Progenitor cell of endocrine pancreas (in vitro differentiated cells): ENCODE results near the gene KLHDC8A. TPM values are rescaled to one million over a fixed set of nuclear protein-coding genes. Genes with fewer than 3 reads are reported as not detected.
"Not testable (repeated sequence)": the region's sequence is repeated elsewhere in the genome, so short reads cannot be mapped to it uniquely, and the experiment has no call there.

ENCODE experiments used
- DNase-seq: peaks from one replicate; pipeline ENCODE4 v3.0.0; 2021; ENCODE audit warnings: low spot score; ENCODE audit not compliant: unreplicated experiment
- H3K27ac Mint-ChIP-seq: 2 replicates; pipeline ENCODE4 v1.8.0; 2021; ENCODE audit warnings: mild to moderate bottlenecking, moderate library complexity, mixed read lengths
- H3K27me3 Mint-ChIP-seq: 2 replicates; pipeline ENCODE4 v1.8.0; 2021; ENCODE audit warnings: mixed read lengths
- H3K36me3 Mint-ChIP-seq: 2 replicates; pipeline ENCODE4 v1.8.0; 2022; ENCODE audit warnings: mixed read lengths; ENCODE audit not compliant: insufficient read depth
- H3K4me1 Mint-ChIP-seq: 2 replicates; pipeline ENCODE4 v1.8.0; 2021; ENCODE audit warnings: low read depth, mixed read lengths
- H3K4me3 Mint-ChIP-seq: 2 replicates; pipeline ENCODE4 v1.8.0; 2021; ENCODE audit warnings: low read depth, mild to moderate bottlenecking, moderate library complexity, mixed read lengths
- H3K9me3 Mint-ChIP-seq: 2 replicates; pipeline ENCODE4 v1.8.0; 2021; ENCODE audit warnings: low read depth, mixed read lengths
- CTCF ChIP-seq: fragments of 200-600 bp; sonication (generic); IDR thresholded peaks from one replicate; pipeline ENCODE4 v1.5.0; 2021; ENCODE audit warnings: antibody characterized with exemption, mild to moderate bottlenecking; ENCODE audit not compliant: unreplicated experiment
- total RNA-seq: library from RNA; stranded (reverse); gene quantifications from 2 replicates; pipeline ENCODE4 v1.2.1, GENCODE V29; 2021

KLHDC8A gene
- total RNA-seq, 1 donor from 2014 or later: 0.36 TPM

- no peaks in the 10 kb centered on the region for H3K9me3 Mint-ChIP-seq
- no peak for DNase-seq
- no peak overlapping the region for H3K4me3 Mint-ChIP-seq
- TF ChIP-seq CTCF: no peak
- no peaks in the 10 kb centered on the region for H3K36me3 Mint-ChIP-seq
- no peaks in the 10 kb centered on the region for H3K4me1 Mint-ChIP-seq
- H3K27ac Mint-ChIP-seq: no peak overlapping the region
- peaks cover 8% of the 10 kb centered on the region for H3K27me3 Mint-ChIP-seq
These were observed 35.9 kb upstream of the KLHDC8A start for GRCh38 chr1:205392650-205393049.

GRCh38 chr1:205391386-205391785 is 34.7 kb upstream of the KLHDC8A start:
- DNase-seq: no peak
- Mint-ChIP-seq H3K4me3 (no peak overlapping the region), H3K36me3 (no peaks in the 10 kb centered on the region), H3K9me3 (no peaks in the 10 kb centered on the region), H3K27ac (no peak overlapping the region), H3K27me3 (peaks cover 3% of the 10 kb centered on the region), H3K4me1 (no peaks in the 10 kb centered on the region)
- TF ChIP-seq CTCF: no peak

- H3K27me3 Mint-ChIP-seq: peaks cover 8% of the 10 kb centered on the region
- no peaks in the 10 kb centered on the region for H3K9me3 Mint-ChIP-seq
- H3K4me1 Mint-ChIP-seq: no peaks in the 10 kb centered on the region
- no peak overlapping the region for H3K4me3 Mint-ChIP-seq
- no peak for TF ChIP-seq CTCF
- no peak for DNase-seq
- H3K27ac Mint-ChIP-seq: no peak overlapping the region
- no peaks in the 10 kb centered on the region for H3K36me3 Mint-ChIP-seq
These were observed 31.1 kb upstream of the KLHDC8A start for GRCh38 chr1:205387845-205388244.

GRCh38 chr1:205382990-205383389 is 26.3 kb upstream of the KLHDC8A start:
- not testable (repeated sequence) for H3K4me1 Mint-ChIP-seq, H3K9me3 Mint-ChIP-seq, H3K36me3 Mint-ChIP-seq, H3K27ac Mint-ChIP-seq, DNase-seq, H3K4me3 Mint-ChIP-seq
- peaks cover 11% of the 10 kb centered on the region for H3K27me3 Mint-ChIP-seq

- DNase-seq: no peak
- Mint-ChIP-seq H3K4me1 (no peaks in the 10 kb centered on the region), H3K27ac (no peak overlapping the region), H3K36me3 (peaks cover 2% of the 10 kb centered on the region), H3K4me3 (no peak overlapping the region), H3K27me3 (peaks cover 15% of the 10 kb centered on the region), H3K9me3 (no peaks in the 10 kb centered on the region)
- no peak for TF ChIP-seq CTCF
These were observed 25.8 kb upstream of the KLHDC8A start for GRCh38 chr1:205382561-205382960.

- Mint-ChIP-seq H3K4me3 (no peak overlapping the region), H3K9me3 (no peaks in the 10 kb centered on the region), H3K4me1 (peaks cover under 1% of the 10 kb centered on the region), H3K27ac (no peak overlapping the region), H3K36me3 (peaks cover 2% of the 10 kb centered on the region), H3K27me3 (peaks cover 20% of the 10 kb centered on the region)
- DNase-seq: no peak
- no peak for TF ChIP-seq CTCF
These were observed 24.6 kb upstream of the KLHDC8A start for GRCh38 chr1:205381305-205381704.
